Prostate gland (tissue), 2 donors: ENCODE results near the gene CHMP6.

Experiments used
- POLR2AphosphoS5 ChIP-seq: sonication (generic); formaldehyde crosslinking; IDR thresholded peaks from one replicate; pipeline ENCODE4 v1.6.1; 2017; ENCODE audit warnings: antibody characterized with exemption
- TF ChIP-seq, protein P1 (sequence below), 4 experiments: fragments of 200-600 bp in 2 of 4; fragments of 450-650 bp in 2 of 4; sonication (generic) in 2 of 4; IDR thresholded peaks; 1 replicate in 3 of 4; 2 replicates in 1 of 4; pipeline ENCODE4 v1.5.1; 2016 to 2019; ENCODE audit warnings: antibody characterized with exemption in 4 of 4, mild to moderate bottlenecking in 2 of 4, moderate library complexity in 2 of 4

DNA sequence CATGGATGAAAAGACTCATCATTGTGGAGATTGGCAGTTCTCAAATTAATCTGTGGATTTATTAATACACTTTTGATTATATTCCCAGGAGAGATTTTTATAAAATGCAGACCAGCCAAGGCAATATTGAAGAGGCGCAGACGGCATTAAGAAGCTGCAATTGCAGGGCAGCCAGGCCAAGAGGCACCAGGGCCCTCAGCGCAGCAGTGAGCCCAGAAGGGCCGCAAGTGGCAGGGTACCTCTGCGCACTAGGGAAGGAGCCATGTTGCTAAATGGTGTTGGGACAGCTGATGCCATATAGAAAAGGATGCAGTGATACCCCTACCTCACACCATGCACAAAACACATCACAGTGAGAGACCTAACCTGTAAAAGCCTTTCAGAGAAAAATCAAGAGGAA, 36.6 kb upstream of the CHMP6 start:
- TF ChIP-seq, protein P1, sequence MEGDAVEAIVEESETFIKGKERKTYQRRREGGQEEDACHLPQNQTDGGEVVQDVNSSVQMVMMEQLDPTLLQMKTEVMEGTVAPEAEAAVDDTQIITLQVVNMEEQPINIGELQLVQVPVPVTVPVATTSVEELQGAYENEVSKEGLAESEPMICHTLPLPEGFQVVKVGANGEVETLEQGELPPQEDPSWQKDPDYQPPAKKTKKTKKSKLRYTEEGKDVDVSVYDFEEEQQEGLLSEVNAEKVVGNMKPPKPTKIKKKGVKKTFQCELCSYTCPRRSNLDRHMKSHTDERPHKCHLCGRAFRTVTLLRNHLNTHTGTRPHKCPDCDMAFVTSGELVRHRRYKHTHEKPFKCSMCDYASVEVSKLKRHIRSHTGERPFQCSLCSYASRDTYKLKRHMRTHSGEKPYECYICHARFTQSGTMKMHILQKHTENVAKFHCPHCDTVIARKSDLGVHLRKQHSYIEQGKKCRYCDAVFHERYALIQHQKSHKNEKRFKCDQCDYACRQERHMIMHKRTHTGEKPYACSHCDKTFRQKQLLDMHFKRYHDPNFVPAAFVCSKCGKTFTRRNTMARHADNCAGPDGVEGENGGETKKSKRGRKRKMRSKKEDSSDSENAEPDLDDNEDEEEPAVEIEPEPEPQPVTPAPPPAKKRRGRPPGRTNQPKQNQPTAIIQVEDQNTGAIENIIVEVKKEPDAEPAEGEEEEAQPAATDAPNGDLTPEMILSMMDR (IDR thresholded peaks at IDR 0.05) = no peak
- no peak for TF ChIP-seq POLR2AphosphoS5
